ENCODE data around the gene SCP2. TPM values are rescaled to one million over a fixed set of nuclear protein-coding genes. Genes with fewer than 3 reads are reported as not detected.

SCP2 gene
- total RNA-seq, 1 experiment from 2014 or later = 56.4 TPM

GRCh38 chr1:53091841-53092645 lies 165.0 kb downstream of the SCP2 start:
- ChIA-PET POLR2A (no interaction called here), CTCF (no interaction called here)
- H3K27ac Mint-ChIP-seq = no peak overlapping the region
- TF ChIP-seq NFYB (CRISPR knock-in tag; conservative IDR thresholded peaks at IDR 0.05; ENCODE audit: low read depth) (no peak), GABPB1 (CRISPR knock-in tag; IDR thresholded peaks at IDR 0.05) (no peak), ZNF138 (CRISPR knock-in tag; conservative IDR thresholded peaks at IDR 0.05) (no peak), FOXJ3 (CRISPR knock-in tag; IDR thresholded peaks at IDR 0.05; ENCODE audit: borderline replicate concordance) (no peak), MYBL2 (CRISPR knock-in tag; IDR thresholded peaks at IDR 0.05) (no peak)
- H3K4me1 Mint-ChIP-seq = no peaks in the 10 kb centered on the region
- no peak overlapping the region for H3K4me3 Mint-ChIP-seq
- DNase-seq (ENCODE audit: low spot score) = no peak
- no peak for ATAC-seq
- H3K36me3 Mint-ChIP-seq = no peaks in the 10 kb centered on the region
- H3K27me3 Mint-ChIP-seq (ENCODE audit: low read depth) = no peaks in the 10 kb centered on the region; the same call in 1 of the 2 replicates
- H3K9me3 Mint-ChIP-seq = no peaks in the 10 kb centered on the region

DNA sequence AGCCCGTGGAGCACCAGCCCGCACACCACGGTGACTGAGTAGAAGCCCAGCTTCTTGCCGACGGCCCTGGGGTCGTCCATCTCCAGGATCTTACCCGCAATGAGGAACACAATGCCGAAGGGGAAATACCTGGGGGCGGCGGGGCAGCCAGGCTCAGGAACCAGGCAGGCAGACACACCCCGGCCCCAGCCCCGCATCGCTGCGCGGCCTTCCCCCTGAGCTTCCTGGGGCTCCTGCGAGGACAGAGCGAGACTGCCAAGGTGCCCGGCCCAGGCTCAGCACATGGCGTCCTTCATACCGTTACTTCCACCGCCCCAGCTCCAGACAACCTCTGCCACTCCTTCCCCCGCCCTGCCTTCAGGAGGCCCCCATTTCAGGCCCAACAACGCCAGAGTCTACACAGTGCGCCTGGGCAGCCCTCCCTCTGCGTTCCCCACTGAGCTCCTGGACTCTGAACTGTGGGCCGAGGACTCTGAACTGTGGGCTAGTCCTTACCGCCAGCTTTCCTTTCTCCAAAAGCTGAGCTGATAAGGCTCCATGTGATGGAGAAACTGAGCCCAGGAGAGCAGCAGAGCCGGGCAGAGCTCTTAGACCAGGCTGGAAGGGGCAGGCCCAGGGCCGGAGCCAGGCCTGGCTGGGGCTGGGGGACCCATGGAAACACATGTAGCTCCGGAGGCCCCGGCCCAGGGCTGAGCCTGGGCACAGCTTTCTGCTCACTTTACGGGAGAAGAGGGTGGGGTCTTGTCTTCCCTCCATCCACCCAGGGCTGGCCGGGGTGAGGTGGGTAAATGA lies 165.8 kb downstream of the SCP2 start:
- TF ChIP-seq ELF4 (CRISPR knock-in tag; IDR thresholded peaks at IDR 0.05; ENCODE audit: low read depth) = no peak
- TF ChIP-seq, protein P1, sequence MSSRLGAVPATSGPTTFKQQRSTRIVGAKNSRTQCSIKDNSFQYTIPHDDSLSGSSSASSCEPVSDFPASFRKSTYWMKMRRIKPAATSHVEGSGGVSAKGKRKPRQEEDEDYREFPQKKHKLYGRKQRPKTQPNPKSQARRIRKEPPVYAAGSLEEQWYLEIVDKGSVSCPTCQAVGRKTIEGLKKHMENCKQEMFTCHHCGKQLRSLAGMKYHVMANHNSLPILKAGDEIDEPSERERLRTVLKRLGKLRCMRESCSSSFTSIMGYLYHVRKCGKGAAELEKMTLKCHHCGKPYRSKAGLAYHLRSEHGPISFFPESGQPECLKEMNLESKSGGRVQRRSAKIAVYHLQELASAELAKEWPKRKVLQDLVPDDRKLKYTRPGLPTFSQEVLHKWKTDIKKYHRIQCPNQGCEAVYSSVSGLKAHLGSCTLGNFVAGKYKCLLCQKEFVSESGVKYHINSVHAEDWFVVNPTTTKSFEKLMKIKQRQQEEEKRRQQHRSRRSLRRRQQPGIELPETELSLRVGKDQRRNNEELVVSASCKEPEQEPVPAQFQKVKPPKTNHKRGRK (CRISPR knock-in tag; IDR thresholded peaks at IDR 0.05; ENCODE audit: borderline replicate concordance) = no peak
- TF ChIP-seq JAZF1 (CRISPR knock-in tag; IDR thresholded peaks at IDR 0.05) = no peak
- TF ChIP-seq PREB (CRISPR knock-in tag; IDR thresholded peaks at IDR 0.05; ENCODE audit: borderline replicate concordance) = no peak
- TF ChIP-seq USF2 (CRISPR knock-in tag; IDR thresholded peaks at IDR 0.05) = no peak
- TF ChIP-seq TP53 (CRISPR knock-in tag; IDR thresholded peaks at IDR 0.05) = no peak
- TF ChIP-seq GTF2I (CRISPR knock-in tag; conservative IDR thresholded peaks at IDR 0.05) = no peak
- H3K27me3 Mint-ChIP-seq (ENCODE audit: low read depth) = no peaks in the 10 kb centered on the region; the same call in 1 of the 2 replicates
- H3K4me1 Mint-ChIP-seq = no peaks in the 10 kb centered on the region
- H3K9me3 Mint-ChIP-seq = no peaks in the 10 kb centered on the region
- no peaks in the 10 kb centered on the region for H3K36me3 Mint-ChIP-seq
- no peak overlapping the region for H3K27ac Mint-ChIP-seq
- DNase-seq (ENCODE audit: low spot score) (no peak), ATAC-seq (no peak)
- no peak overlapping the region for H3K4me3 Mint-ChIP-seq
- ChIA-PET POLR2A (no interaction called here), CTCF (interaction anchor here (0.8 to 1.0 kb wide), 2 partner anchors 17 to 90 kb away, joined by 3 read pairs; no protein-coding TSS in a partner anchor)

DNA sequence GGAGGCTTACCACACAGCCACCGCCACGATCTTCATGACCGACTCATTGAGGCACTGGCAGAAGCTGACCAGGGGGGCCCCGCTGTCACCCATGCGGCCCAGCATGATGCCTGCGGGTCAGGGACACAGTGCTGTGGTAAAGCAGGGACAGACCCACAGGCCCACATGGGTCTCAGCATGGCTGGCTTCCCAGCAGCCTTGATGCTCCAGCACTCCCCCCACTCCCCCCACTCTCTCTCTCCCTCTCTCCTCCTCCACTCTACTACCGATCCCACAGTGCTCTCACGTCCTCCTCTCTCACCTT lies 166.3 kb downstream of the SCP2 start:
- DNase-seq (ENCODE audit: low spot score) = no peak
- H3K4me1 Mint-ChIP-seq = no peaks in the 10 kb centered on the region
- H3K27me3 Mint-ChIP-seq (ENCODE audit: low read depth) = no peaks in the 10 kb centered on the region; the same call in 1 of the 2 replicates
- H3K4me3 Mint-ChIP-seq = no peak overlapping the region
- no peak for ATAC-seq
- ChIA-PET CTCF (interaction anchor here (1.0 kb wide), 1 partner anchor 16 kb away, joined by 3 read pairs; no protein-coding TSS in a partner anchor), POLR2A (no interaction called here)
- no peaks in the 10 kb centered on the region for H3K36me3 Mint-ChIP-seq
- H3K9me3 Mint-ChIP-seq = no peaks in the 10 kb centered on the region
- H3K27ac Mint-ChIP-seq = no peak overlapping the region
- no peak for TF ChIP-seq EMX1 (CRISPR knock-in tag; IDR thresholded peaks at IDR 0.05)
- TF ChIP-seq USF1 (CRISPR knock-in tag; IDR thresholded peaks at IDR 0.05) = no peak
- TF ChIP-seq ZBTB21 (CRISPR knock-in tag; IDR thresholded peaks at IDR 0.05; ENCODE audit: borderline replicate concordance) = no peak
- TF ChIP-seq ZNF423 (CRISPR knock-in tag; IDR thresholded peaks at IDR 0.05) = no peak
- TF ChIP-seq, protein P2, sequence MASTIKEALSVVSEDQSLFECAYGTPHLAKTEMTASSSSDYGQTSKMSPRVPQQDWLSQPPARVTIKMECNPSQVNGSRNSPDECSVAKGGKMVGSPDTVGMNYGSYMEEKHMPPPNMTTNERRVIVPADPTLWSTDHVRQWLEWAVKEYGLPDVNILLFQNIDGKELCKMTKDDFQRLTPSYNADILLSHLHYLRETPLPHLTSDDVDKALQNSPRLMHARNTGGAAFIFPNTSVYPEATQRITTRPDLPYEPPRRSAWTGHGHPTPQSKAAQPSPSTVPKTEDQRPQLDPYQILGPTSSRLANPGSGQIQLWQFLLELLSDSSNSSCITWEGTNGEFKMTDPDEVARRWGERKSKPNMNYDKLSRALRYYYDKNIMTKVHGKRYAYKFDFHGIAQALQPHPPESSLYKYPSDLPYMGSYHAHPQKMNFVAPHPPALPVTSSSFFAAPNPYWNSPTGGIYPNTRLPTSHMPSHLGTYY (CRISPR knock-in tag; IDR thresholded peaks at IDR 0.05) = no peak
- no peak for TF ChIP-seq PRRX2 (CRISPR knock-in tag; IDR thresholded peaks at IDR 0.05)
- no peak for TF ChIP-seq ZNF219 (CRISPR knock-in tag; IDR thresholded peaks at IDR 0.05; ENCODE audit: borderline replicate concordance)
- no peak for TF ChIP-seq ZNF425 (CRISPR knock-in tag; conservative IDR thresholded peaks at IDR 0.05)
- TF ChIP-seq, protein P3, sequence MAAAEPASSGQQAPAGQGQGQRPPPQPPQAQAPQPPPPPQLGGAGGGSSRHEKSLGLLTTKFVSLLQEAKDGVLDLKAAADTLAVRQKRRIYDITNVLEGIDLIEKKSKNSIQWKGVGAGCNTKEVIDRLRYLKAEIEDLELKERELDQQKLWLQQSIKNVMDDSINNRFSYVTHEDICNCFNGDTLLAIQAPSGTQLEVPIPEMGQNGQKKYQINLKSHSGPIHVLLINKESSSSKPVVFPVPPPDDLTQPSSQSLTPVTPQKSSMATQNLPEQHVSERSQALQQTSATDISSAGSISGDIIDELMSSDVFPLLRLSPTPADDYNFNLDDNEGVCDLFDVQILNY (CRISPR knock-in tag; IDR thresholded peaks at IDR 0.05) = no peak
- no peak for TF ChIP-seq ZNF396 (CRISPR knock-in tag; IDR thresholded peaks at IDR 0.05; ENCODE audit: borderline replicate concordance)
